HG02884 (cell line): ENCODE data around the gene NBEA.
"Not testable (repeated sequence)": the region's sequence is repeated elsewhere in the genome, so short reads cannot be mapped to it uniquely, and the experiment has no call there.

ENCODE experiments used
- ATAC-seq: cut with Tn5 transposase; IDR thresholded peaks from one replicate; pipeline ENCODE4 v1.9.1; 2021; ENCODE audit warnings: mild to moderate bottlenecking, moderate library complexity; ENCODE audit not compliant: unreplicated experiment

The NBEA gene

DNA sequence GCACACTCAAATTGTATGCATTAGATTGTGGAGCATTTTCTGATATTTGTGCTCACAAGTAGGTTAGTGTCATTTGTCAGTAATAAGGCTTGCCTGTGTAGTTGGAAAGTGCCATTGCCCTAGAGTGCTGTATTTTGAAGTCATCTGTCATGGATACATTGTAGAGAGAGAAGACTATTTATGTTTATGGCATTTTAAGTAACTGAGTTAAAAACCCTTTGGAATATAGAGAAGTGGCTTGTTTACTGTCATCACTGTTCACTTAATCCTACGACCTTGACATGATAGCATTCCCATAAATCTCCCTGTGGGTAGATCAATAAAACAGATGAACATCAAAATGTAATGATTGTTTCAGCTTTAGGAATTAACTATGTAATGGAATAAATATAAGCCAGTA lies 423.8 kb downstream of the NBEA start:
- ATAC-seq: no peak

DNA sequence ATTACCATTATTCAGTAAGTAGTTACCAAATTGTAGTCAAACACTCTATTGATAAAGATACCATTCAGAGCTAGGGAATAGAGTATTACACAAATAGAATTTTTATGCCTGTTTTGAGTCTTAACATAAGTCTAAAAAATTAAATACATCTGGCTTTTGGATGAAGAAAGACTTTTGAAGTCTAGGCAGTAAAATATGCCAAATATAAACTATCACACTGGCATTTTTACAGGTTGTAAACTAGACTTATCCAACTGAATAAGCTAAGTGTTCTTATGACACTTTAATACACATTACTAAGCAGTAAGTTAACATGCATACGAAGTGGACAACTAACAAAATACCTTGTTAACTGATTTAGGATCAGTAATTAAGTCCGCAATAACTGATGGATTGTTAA lies 425.5 kb downstream of the NBEA start:
- ATAC-seq: no peak

DNA sequence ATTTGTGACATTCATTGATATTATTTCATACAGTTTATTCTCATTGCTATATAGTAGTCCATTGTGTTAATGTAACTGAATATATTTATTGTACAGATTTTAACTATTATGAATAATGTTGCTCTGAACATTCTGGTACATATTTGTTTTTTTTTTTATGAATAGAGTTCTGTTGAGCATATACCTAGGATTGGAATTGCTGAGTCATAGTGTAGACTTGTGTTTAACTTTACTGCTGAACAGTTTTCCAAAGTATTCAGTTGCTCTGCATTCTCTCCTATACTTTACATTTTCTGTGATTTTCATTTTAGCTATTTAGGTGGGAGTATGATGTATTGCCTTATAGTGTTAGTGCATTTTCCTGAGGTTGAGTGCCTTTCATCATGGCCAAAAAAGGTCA lies 436.9 kb downstream of the NBEA start:
- no peak for ATAC-seq

DNA sequence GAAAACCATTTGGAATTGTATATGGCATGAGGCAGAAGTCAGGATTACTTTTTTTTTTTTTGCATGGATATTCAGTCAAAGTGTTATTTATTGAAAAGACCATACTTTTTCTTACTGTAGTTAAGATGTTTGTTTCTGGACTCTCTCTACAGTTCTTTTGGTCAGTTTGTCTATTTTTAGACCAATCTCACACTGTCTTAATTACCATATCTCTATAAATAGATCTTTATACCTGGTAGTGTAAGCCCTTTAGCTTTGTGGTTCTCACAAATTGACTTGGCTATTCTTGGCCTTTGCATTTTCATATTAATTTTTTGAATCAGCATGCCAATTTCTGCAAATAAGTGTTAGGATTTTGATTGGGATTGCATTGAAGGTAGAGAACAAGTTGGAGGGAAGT lies 437.6 kb downstream of the NBEA start:
- ATAC-seq: no peak

DNA sequence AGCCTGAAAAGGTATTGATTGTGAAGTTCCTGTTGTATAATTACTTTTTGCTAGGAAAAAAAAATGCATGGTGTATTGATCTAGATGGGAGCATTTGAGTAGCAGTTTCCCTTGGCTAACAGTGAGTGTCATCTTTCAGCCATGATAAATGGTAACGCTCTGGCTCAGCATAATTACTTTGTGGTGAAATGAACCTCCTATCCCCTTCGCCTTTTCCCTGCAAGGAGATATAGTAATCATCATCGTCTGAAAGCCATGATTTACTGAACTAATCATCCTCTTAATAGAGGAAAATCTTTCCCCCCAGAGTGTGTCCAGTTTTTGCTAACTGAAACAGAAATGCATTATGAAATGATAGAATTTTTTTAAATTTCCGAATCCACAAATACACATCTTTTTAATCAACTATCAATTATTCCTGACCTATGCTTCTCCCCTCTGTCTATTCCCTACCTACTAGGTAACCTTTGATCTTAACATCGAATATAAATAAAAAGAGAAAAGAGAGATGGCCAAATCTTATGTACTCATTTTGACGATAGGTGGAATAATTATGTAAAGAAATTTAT lies 445.7 kb downstream of the NBEA start:
- no peak for ATAC-seq

DNA sequence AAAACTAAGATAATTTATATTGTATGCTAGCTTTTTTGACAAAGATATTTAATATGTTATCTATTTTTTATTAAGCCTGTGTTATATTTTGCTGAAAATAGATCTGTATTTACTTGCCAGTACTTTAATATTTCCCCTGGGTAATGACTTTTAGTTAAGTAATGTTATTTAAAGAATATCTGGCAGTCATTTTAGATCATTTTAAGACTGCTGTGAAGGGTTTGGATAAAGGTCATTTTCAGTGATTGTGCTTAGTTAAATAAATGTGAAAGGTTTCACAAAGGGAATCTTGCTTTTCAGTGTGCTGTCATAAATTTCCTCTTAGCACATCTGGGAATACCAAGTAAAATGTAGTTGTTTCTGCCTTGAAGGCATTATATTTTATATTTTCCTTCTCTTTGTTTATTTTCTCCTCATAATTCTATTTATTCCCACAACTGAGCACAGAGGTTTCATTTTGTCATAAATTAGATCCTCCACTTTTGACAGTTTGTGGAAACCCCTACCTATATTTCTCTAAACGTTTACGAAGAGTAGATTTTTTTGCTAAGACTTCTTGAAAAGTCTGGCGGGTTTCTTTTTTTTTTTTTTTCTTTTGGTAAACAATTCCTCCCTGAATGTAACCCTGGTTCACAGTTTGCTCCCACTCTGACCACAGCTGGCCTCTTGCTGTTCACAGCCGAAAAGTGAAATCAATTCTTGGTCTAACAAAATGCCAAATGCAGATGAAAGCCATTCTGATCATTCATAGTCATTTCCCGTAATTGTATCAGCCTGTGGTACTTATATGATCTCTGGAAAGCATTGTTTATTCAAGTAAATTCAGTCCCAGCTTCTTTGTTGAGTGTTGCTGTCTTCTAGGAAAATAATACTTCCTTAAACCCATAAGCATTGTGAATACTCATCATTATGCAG lies 446.6 kb downstream of the NBEA start:
- no peak for ATAC-seq

DNA sequence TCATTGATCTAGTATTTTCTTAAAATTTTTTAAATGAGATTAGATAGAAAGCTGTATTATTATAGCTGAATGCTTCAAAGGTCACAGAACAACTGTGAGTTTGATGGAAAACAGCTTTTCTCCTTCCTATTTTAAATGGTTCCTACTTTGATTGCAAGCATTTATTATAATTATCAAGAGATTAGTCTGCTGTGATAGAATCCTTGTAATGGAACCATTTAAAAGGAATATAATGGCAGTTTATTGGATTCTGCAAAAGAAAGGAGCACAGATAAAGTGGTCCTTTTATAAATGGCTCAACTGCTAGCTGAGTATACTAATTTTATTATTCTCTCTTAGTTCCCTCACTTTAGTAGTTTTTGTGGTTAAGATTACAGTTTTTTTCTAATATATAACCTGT lies 447.5 kb downstream of the NBEA start:
- ATAC-seq: no peak

DNA sequence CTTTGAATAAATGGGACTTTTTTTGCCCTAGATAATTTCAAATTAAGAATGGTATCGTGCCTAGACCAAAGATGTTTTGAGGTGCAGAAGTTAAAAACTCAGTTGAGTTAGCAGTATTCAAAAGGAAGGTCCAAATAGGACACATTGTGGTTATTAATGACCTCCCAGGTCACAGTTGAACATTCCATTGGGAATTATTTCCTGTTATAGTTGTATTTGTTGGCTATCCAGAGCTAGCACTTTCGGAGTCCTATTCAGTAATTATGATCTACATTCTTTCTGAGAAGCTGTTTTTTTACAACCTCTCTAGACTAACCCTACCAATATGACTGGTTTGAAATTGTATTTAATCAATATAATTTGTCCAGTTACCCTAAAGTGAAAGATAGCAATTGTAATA lies 450.7 kb downstream of the NBEA start:
- no peak for ATAC-seq

DNA sequence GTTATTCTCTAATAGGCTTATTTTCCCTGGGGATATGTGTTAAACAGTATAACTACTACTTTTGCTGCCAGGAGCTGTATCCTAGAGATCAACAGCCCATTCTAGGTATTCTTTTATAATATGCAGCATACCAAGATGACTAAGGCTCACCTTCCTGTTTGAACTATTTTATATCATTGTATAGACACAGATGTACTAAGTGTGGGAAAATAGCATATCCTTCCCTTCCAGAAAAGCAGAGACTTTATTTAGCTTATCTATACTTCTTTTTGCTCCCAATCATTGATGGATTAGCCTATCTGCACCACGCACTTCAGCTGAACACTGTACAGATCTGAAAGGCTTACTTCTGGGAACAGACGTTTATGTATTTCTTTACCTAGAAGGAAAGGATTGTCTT lies 451.8 kb downstream of the NBEA start:
- no peak for ATAC-seq

DNA sequence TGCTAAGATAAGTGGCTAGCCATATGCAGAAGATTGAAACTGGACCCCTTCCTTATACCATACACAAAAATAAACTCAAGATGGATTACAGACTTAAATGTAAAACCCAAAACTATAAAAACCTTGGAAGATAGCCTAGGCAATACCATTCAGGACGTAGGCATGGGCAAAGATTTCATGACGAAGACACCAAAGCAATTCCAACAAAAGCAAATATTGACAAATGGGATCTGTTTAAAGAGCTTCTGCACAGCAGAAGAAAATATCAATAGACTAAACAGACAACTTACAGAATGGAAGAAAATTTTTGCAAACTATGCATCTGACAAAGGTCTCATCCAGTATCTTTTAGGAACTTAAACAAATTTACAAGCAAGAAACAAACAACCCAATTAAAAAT lies 466.2 kb downstream of the NBEA start:
- ATAC-seq: not testable (repeated sequence)

DNA sequence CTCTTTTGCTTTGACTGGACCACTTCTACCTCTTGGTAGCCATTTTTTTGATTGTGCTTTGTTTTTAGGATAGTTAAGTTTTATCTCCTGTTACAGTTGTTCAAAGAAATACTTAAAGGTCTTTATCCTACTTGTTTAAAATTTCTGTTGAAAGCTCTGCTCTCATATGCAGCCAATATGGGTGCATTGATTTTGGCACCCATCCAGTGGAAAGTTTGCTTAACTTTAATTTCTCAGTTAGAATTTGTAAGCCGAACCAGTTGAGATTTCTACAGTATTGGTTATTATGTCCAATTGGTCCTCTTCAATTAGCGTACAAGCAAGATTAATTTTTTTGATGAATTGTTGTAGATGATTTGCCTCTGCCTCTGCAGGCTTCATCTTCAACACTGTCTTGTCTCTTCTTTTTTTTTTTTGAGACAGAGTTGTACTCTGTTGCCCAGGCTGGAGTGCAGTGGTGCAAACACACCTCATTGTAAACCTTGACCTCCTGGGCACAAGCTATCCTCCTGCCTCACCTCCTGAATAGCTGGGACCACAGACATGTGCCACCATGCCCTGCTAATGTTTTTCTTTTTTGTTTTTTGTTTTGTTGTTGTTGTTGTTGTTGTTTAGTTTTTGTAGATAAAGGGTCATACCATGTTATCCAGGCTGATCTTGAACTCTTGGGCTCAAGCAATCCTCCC lies 469.1 kb downstream of the NBEA start:
- no peak for ATAC-seq

DNA sequence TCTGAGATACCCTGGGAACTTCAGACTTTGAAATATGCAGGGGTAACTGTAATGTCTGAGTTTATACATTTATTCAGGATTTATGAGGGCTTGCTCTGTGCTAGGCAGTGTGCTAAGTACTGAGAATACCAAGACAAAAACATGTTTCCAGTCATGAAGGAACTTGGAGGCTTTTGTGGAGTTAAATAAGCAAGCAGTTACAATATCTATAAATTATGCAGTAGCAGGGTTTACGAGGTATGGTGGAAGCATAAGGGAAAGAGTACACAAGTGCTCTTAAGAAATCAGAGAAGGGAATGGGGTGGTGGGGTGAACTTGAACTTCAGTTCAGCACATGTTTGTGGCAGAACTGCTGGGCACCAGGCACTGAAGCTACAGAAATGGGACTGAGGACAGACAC lies 506.4 kb downstream of the NBEA start:
- ATAC-seq: no peak

DNA sequence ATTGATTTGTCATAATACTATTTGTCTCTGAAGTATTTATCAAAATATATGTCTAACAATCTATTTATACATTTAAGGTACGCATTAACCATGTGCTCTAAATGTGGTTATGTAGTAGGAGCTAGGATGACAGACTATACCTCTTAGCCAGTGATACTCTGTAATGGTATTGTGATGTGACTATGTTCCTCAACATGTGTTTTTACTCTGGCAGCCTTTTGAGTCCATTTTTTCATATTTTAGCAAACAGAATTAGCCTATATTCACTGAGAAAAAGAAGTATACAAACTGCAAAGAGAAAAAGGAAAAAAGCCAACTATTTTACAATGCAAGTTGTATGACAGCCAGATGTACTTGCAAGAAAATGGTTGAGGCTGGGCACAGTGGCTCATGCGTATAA lies 507.8 kb downstream of the NBEA start:
- ATAC-seq: no peak

DNA sequence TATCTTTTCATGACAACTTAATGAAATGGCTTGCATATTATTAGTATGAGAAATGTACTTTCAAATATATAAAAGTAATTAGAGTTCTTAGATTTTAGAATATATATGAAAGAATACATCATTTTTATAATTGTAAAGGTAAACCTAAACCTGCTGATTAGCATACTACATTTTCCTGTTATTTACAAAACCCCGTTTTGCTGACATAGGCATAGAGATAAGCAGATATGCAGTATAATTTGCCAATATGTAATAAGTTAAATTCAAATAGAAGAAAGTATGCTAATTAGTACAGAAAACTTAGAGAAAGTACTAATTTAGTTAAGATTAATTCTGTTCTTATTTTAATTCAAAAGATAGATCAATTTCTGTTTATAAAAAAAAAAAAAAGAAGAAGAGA lies 513.0 kb downstream of the NBEA start:
- ATAC-seq: no peak

DNA sequence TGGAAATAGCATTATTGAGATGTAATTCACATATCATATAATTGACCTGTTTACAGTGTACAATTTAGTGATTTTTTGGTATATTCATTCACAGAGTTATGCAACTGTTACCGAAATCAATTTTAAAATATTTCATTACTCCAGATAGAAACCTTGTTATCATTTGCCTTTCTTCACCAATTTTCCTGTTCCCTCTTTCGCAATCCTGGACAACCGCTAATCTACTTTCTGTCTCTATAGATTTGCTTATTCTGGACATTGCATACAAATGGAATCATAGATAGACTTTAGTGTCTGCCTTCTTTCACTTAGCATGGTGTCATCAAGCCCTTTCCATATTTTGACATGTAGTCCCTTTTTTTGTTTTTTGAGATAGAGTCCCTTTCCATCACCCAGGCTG lies 515.2 kb downstream of the NBEA start:
- no peak for ATAC-seq

DNA sequence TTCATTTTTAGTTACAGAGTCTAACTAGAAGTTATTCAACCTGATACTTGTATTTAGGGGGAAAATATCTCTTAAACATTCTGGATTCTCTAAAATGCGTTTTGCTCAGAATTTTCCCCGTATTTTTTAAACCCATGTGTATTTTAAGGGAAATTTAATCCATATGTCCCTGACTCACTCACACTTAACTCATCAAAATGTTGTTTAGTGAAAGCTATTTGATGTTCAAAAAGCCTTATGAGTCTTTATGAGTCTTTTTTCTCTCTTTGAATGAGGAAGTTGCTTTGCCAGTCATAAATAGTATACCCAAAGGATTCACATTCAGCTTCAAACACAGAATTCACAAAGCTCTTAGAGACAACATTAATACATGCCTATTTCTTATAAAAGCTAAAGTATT lies 518.0 kb downstream of the NBEA start:
- no peak for ATAC-seq

DNA sequence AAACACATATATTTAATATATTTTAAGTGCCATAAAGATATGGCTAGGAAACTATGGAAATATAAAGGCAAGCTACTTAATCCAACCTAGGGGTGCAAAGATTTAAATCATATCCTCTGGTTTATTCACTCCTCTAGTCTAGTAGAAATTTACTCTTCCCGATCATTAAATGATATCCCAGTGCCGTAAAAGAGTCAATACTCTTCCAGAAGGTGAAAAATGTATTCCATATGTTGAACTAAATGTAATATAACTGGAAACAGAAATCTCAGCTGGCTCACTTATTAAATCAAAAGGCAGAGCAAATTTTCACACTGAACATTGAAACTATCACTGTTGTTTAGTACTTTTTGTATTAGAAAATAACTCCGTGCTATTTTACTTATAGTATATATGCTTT lies 523.3 kb downstream of the NBEA start:
- ATAC-seq: no peak

DNA sequence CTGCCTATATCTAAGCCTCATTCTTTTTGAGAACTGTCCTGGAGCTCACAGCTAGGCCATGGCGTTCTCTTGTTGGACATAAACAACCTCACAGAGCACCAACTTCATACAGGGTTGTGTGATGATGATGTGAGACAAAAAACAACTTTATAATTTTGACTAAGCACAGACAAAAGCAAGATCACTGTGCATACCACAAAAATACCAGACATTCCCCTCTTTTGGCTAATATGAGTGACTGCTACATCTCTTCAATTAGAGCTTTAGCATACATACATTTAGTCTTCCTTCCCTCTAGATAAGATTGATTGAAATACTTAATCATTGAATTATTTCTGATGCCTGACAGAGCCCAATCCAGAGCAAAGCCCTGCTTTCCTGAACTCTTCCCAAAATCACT lies 526.1 kb downstream of the NBEA start:
- no peak for ATAC-seq

DNA sequence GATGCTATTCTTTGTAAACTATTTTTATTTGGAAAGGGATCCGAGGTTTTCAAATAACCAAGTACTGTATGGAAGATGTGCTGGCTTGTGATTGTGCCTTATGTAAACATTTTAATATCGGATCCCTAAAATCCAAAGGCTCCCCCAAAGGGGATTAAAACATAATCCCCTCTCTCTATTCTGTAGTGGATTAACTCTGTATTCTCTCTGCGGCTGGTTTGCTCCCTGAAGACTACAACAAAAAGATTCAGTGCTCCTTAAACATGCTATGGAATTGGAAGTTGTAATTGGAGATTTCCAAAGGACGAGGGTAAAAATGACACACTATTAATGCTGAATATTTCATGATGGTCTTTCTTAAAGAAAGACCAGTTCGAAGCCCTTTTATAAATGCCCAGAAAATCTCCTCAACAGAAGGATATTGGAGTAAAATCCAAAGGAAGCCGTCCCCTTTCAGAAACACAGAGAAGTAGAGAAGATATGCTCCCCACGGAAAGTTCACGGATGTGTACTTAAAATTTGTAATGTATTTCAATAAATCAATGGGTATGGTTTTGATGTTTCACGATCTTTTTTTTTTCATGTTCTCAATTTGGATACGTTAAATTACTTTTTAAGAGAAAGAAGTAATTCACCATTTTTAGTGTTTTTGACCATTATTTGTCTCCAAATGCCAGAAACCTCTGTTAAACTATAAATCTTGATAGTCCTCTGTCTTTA lies 527.9 kb downstream of the NBEA start:
- no peak for ATAC-seq

DNA sequence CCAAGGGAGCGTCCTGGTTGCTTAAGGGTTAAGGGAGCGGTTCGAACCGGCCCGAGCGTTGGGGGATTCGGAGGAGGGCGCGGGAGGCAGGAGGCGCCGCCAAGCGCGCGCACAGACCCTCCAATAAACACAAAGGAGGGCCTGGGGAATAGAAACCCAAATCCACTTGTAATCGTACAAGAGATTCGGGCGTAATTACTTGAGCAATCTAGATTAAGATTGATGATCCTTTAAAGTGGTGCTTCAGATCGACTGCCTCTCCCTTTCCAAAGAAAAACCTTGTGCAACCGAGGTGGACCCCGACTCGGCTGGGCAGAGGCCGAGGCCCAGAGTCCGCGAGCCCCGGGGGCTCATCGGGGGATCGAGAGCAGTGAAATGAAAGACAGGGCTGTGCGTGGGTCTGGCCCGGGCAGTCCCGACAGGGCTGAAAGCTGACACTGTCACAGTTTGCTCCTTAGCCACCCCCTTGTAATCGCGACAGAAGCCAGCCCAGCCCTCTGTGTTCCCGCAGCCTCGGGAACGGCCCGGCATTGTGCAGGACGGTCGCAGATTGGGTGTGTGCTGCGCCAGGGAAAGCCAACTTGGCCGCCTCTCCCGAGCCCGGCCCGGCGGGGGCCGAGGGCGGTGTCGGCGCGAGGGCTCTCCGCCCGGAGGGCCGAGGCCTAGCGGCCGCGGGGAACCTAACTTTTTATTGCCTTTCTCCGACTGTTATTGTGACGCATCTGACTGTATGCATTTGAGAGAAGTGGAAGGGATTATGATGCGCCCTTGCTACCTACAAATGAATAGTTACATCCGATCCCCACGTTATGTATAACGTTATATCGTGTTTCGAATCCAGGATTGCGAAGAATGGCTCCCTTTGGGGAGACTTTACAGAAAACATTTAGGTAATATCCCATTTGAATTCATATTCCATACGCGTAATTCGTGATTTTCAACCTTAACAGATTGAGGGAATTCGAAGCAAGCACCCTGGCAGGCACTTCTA lies 528.9 kb downstream of the NBEA start:
- ATAC-seq: no peak
